Esophagus muscularis mucosa (tissue), 4 donors: ENCODE measurements around the gene VWA1. TPM values are rescaled to one million over a fixed set of nuclear protein-coding genes. Genes with fewer than 3 reads are reported as not detected.

Experiments
- DNase-seq: peaks from one replicate; pipeline ENCODE4 v3.0.0-alpha.2; 2017; ENCODE audit errors: extremely low spot score
- H3K27ac ChIP-seq, 4 donors: fragments of 200-600 bp; sonication (generic); replicated peaks in 1 of 4; 1 replicate in 3 of 4; 2 replicates in 1 of 4; pipeline ENCODE4 v1.5.1; 2016 to 2019; ENCODE audit warnings: mild to moderate bottlenecking in 1 of 4
- H3K27me3 ChIP-seq, 4 donors: fragments of 200-600 bp; sonication (generic); one replicate each; pipeline versions ENCODE4 v1.5.1 to v1.6.0; 2016 to 2019
- H3K36me3 ChIP-seq, 4 donors: fragments of 200-600 bp; sonication (generic); one replicate each; pipeline ENCODE4 v1.5.1; 2016 to 2019
- H3K4me1 ChIP-seq, 4 donors: fragments of 200-600 bp; sonication (generic); one replicate each; pipeline ENCODE4 v1.5.1; 2016 to 2019
- H3K4me3 ChIP-seq, 4 donors: fragments of 200-600 bp; sonication (generic); 1 replicate in 2 of 4; 2 replicates in 2 of 4; pipeline ENCODE4 v1.5.1; 2016 to 2019; ENCODE audit warnings: mild to moderate bottlenecking in 4 of 4, moderate library complexity in 1 of 4
- H3K9me3 ChIP-seq, 4 donors: fragments of 200-600 bp; sonication (generic); 1 replicate in 3 of 4; 2 replicates in 1 of 4; pipeline ENCODE4 v1.5.1; 2016 to 2019
- CTCF ChIP-seq, 3 experiments: fragments of 200-600 bp in 2 of 3; fragments of 450-650 bp in 1 of 3; sonication (generic) in 2 of 3; IDR thresholded peaks; one replicate each; pipeline ENCODE4 v1.5.1; 2017 to 2019; ENCODE audit warnings: antibody characterized with exemption in 3 of 3, mild to moderate bottlenecking in 2 of 3, moderate library complexity in 1 of 3
- EP300 ChIP-seq: sonication (generic); formaldehyde crosslinking; IDR thresholded peaks from one replicate; pipeline ENCODE4 v1.6.1; 2017; ENCODE audit warnings: antibody characterized with exemption
- POLR2A ChIP-seq: fragments of 450-650 bp; IDR thresholded peaks from one replicate; pipeline ENCODE4 v1.6.1; 2017; ENCODE audit warnings: antibody characterized with exemption, moderate library complexity, mild to moderate bottlenecking, low read depth
- POLR2AphosphoS5 ChIP-seq, 2 donors: sonication (generic); formaldehyde crosslinking; IDR thresholded peaks; one replicate each; pipeline ENCODE4 v1.6.1; 2017; ENCODE audit warnings: antibody characterized with exemption in 2 of 2
- WGBS: methylation state at CpG from one replicate; pipeline ENCODE4 v1.1.5; 2018; 5-methylcytosine and 5-hydroxymethylcytosine counted together
- intact Hi-C: fragments of 100-400 bp; cut with DNase I; formaldehyde crosslinking; loops from one replicate; pipeline ENCODE4 v1.15.1; 2023
- total RNA-seq, 4 donors: library from RNA; depleted of rRNA; stranded (reverse); fragments of >200 nt; gene quantifications; one replicate each; pipeline versions ENCODE4 v1.1.0 to v1.2.1, GENCODE V29; 2016

The VWA1 gene
- total RNA-seq, 4 donors from 2014 or later, result 99.7 to 168 (median 116) TPM

- no peaks in the 10 kb centered on the region for H3K27me3 ChIP-seq
- 82% methylated on average over 12 of the region's 12 CpGs for WGBS
- intact Hi-C loops, result no loop called here
- H3K36me3 ChIP-seq, result no peaks in the 10 kb centered on the region
- peaks cover 31 to 74% (median 56%) of the 10 kb centered on the region in 4 donors for H3K4me1 ChIP-seq
- no peaks in the 10 kb centered on the region for H3K9me3 ChIP-seq
- no peak overlapping the region for H3K4me3 ChIP-seq
- TF ChIP-seq CTCF (IDR thresholded peaks at IDR 0.05), result no peak
- no peak for TF ChIP-seq EP300
- no peak for TF ChIP-seq POLR2AphosphoS5 (IDR thresholded peaks at IDR 0.05)
- H3K27ac ChIP-seq, result peak overlapping the region in 1 of 4 donors; percentile 98
- DNase-seq, result no peak
Observed at GRCh38 chr1:1425426-1425752, 10.1 kb upstream of the VWA1 start.

- Histone ChIP-seq H3K4me1 (peaks cover 31 to 74% (median 56%) of the 10 kb centered on the region in 4 donors), H3K27me3 (no peaks in the 10 kb centered on the region), H3K9me3 (no peaks in the 10 kb centered on the region), H3K4me3 (no peak overlapping the region), H3K36me3 (no peaks in the 10 kb centered on the region), H3K27ac (peak overlapping the region in 3 of 4 donors; percentile 5 to 98 (median 28))
- no peak for DNase-seq
- intact Hi-C loops, result no loop called here
- TF ChIP-seq CTCF (IDR thresholded peaks at IDR 0.05) (no peak), POLR2AphosphoS5 (IDR thresholded peaks at IDR 0.05) (no peak), POLR2A (no peak), EP300 (no peak)
- WGBS, result 55% methylated on average over 10 of the region's 33 CpGs
Observed at GRCh38 chr1:1425753-1426495, 9.6 kb upstream of the VWA1 start.

- no peak overlapping the region for H3K4me3 ChIP-seq
- WGBS, result 44% methylated on average over 12 of the region's 19 CpGs
- no peak for DNase-seq
- no peaks in the 10 kb centered on the region for H3K9me3 ChIP-seq
- H3K27me3 ChIP-seq, result no peaks in the 10 kb centered on the region
- TF ChIP-seq CTCF (IDR thresholded peaks at IDR 0.05), result no peak
- H3K36me3 ChIP-seq, result no peaks in the 10 kb centered on the region
- intact Hi-C loops, result no loop called here
- peaks cover 36 to 74% (median 56%) of the 10 kb centered on the region in 4 donors for H3K4me1 ChIP-seq
- peak overlapping the region in 3 of 4 donors; percentile 5 to 98 (median 28) for H3K27ac ChIP-seq
Observed at GRCh38 chr1:1426496-1427105, 8.9 kb upstream of the VWA1 start.

GRCh38 chr1:1427106-1427819 lies 8.2 kb upstream of the VWA1 start:
- WGBS, result 36% methylated on average over 17 of the region's 66 CpGs
- H3K9me3 ChIP-seq, result no peaks in the 10 kb centered on the region
- H3K4me3 ChIP-seq, result peak overlapping the region; percentile 62 to 70 (median 62)
- intact Hi-C loops, result no loop called here
- no peak for DNase-seq
- H3K36me3 ChIP-seq, result no peaks in the 10 kb centered on the region
- no peaks in the 10 kb centered on the region for H3K27me3 ChIP-seq
- peaks cover 42 to 74% (median 61%) of the 10 kb centered on the region in 4 donors for H3K4me1 ChIP-seq
- TF ChIP-seq EP300 (no peak), POLR2A (no peak), POLR2AphosphoS5 (IDR thresholded peaks at IDR 0.05) (peak in 1 of 2 donors; percentile 11), CTCF (IDR thresholded peaks at IDR 0.05) (no peak)
- peak overlapping the region; percentile 78 to 98 (median 97) for H3K27ac ChIP-seq
